Gastrocnemius medialis (tissue), 4 donors: ENCODE data around the gene FAM227B.

ENCODE experiments used
- CTCF ChIP-seq, 5 experiments: fragments of 450-650 bp in 3 of 5; fragments of 200-600 bp in 2 of 5; sonication (generic) in 2 of 5; IDR thresholded peaks in 4 of 5; conservative IDR thresholded peaks in 1 of 5; 1 replicate in 4 of 5; 2 replicates in 1 of 5; pipeline ENCODE4 v1.5.1; 2016 to 2019; ENCODE audit warnings: antibody characterized with exemption in 5 of 5, mild to moderate bottlenecking in 3 of 5, moderate library complexity in 3 of 5
- POLR2A ChIP-seq, 2 donors: fragments of 450-650 bp; IDR thresholded peaks; one replicate each; pipeline ENCODE4 v1.6.1; 2017; ENCODE audit warnings: antibody characterized with exemption in 2 of 2, mild to moderate bottlenecking in 2 of 2, moderate library complexity in 2 of 2

DNA sequence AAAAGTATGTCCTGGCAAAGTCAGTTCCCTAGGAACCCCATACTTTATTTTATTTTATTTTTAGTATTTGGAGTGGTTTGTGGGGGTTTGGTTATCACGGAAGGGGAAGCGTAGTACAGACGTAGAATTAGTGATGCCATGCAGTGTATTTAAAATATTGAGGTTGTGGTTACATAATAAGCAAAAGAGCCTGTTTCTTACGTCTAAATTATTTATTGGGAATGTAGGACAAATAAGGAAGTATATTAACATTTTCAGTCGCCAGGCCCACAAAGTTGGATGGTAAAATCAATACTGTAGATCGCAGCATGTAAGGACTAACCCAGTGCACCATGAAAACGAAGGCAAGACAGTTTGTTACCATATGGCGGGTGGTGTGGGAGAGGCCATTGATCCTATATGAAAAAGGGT lies 788 bp upstream of the FAM227B start:
- no peak for TF ChIP-seq CTCF (IDR thresholded peaks at IDR 0.05 in 4 of 5, conservative IDR thresholded peaks at IDR 0.05 in 1 of 5)
- no peak for TF ChIP-seq POLR2A (IDR thresholded peaks at IDR 0.05)
